ENCODE data around the gene LGI2.
"Not testable (repeated sequence)": the region's sequence is repeated elsewhere in the genome, so short reads cannot be mapped to it uniquely, and the experiment has no call there.

The LGI2 gene

GRCh38 chr4:25050370-25051078 is 19.8 kb upstream of the LGI2 start:
- no peak for DNase-seq

DNA sequence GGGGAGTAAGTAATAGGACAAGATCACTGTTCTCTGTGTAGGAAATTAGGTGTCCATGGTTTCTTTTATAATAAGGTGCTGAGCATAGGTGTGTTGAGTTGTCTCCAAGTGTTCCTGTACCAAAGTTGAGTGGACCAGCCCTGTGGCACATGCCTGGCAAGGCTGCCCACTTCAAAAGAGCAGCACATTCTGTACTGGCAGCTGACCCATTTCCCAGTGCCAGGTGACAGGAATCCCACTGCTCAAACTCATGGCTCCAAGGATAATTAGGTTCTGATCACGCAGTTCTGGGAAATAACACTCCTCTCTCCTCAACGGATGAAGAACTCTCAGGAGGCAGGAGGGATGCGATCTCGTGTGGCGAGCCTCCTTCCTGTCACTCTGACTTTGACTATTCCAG is 12.8 kb upstream of the LGI2 start:
- DNase-seq, result no peak

DNA sequence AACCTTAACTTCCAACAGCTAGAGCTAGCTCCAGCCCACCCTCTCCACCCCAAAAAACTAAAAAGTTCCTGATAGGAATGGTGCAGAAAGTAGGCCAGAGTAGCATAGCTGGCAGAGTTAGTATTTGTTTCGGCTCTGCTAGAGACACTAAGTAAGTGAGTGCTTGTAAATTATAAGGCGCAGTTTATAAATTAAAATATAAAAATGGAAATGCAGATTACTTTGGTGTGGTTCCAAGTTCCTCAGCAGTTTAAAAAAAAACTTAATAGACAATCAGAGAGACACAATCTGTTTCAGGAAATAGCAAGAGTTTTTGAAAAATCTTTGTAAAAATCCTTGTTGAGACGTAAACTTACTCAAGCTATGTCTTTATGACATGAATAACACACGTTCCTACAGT is 2.8 kb upstream of the LGI2 start:
- DNase-seq, result no peak

GRCh38 chr4:25032126-25032525 is 1.4 kb upstream of the LGI2 start:
- no peak for DNase-seq

GRCh38 chr4:25031077-25031621 is 403 bp upstream of the LGI2 start:
- peak; percentile 4 for DNase-seq

DNA sequence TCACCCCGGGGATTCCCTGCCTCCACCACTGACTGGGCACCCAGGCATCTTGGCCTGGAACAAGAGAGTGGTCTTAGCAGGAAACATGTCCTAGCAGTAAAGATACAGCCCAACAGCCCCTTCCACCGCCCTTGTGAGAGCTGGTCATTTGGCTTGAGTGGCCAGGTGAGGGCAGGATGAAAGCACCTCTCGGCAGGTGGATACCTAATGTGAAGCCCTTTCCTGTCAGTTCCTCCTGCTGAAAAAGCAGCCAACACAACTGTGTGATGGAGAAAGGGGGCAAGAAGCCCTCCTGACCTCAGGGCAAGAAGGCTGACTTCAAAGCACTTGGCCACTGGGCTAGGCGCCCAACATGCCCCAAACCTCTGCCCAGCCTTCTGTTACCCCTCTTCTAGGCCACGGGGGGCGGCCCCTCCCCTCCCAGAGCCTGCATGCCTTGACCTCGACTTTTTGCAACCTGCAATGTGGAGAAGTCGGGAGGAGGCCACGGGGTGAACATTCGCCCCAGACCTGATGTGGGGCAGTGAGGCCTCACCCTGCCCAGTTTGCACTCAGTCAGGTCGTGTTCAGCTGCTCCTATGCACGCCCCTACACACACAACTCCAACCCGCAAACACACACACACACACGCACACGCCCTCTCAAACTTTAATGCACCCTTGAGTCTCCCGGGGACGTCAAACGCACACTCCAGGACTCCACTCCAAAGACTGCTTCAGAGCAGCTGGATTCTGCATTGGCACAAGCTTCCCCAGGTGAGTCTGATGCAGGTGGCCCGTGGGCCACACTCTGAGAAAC is 1.1 kb downstream of the LGI2 start:
- no peak for DNase-seq

DNA sequence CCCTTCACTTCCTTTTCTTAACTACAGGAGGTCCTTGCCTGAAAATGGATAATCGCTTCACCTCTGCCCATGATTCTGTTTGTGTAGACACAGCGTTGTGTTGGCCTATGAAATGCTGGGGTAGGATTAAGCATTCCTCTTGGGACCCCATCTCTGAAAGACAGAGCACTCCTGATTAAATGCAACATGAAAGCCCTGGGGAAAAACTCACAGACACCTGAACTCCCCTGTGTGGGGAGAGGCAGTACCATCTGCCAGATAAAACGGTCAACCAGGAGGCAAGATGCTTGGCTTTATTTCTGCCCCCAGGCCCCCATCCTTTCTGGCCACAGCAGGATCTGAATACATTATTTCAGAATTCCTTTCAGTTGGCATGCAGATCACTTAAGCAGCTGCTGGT is 1.9 kb downstream of the LGI2 start:
- DNase-seq, result no peak

- no peak for DNase-seq
Measured at GRCh38 chr4:25022766-25023165, 8.0 kb downstream of the LGI2 start.

GRCh38 chr4:25021216-25021615 is 9.5 kb downstream of the LGI2 start:
- no peak for DNase-seq

GRCh38 chr4:25020236-25020635 is 10.5 kb downstream of the LGI2 start:
- DNase-seq, result no peak

- no peak for DNase-seq
Measured at GRCh38 chr4:25019501-25019900, 11.2 kb downstream of the LGI2 start.

GRCh38 chr4:25015012-25015411 is 15.7 kb downstream of the LGI2 start:
- no peak for DNase-seq

GRCh38 chr4:25014662-25014983 is 16.1 kb downstream of the LGI2 start:
- not testable (repeated sequence) for DNase-seq

DNA sequence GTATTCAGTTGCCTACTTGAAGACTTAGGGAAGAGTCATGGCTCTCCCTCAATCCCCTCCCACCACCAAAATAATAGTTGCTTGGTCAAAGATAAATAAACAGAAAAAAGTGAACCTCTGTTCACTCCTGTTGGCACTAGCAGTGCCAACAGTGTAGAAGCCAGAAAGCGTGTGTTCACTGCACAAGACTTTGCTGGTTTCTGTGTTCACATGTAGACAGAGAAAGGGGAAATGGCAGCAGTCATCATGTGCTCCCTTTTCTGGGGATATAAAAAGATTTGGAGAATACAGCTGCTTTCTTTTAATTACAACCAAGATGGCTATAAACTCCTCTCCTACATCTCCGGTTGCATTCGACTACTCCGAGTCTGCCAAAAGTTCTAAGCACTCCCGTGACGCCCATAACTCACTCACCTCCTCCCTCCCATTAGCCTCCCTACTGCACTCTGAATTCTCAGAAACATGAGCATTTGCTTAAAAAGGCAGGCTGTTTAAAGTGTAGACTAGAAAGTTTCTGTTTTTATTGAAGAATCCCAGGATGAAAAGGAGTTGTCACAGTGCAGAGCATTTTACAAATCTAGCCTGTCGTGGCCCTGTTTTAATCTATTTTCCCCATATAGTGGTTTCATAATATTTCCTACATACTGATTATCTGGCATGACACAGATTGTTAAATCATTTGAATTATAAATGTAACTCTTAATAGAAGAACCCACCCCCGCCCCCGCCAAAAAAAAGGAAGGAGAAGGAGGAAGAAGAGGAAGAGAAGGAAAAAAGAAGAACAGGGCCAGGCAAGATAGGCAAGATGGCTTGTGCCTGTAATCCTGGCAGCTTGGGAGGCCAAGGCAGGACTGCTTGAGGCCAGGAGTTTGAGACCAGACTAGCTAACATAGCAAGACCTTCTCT is 16.7 kb downstream of the LGI2 start:
- no peak for DNase-seq

- DNase-seq, result no peak
Measured at GRCh38 chr4:25012655-25013054, 18.1 kb downstream of the LGI2 start.

DNA sequence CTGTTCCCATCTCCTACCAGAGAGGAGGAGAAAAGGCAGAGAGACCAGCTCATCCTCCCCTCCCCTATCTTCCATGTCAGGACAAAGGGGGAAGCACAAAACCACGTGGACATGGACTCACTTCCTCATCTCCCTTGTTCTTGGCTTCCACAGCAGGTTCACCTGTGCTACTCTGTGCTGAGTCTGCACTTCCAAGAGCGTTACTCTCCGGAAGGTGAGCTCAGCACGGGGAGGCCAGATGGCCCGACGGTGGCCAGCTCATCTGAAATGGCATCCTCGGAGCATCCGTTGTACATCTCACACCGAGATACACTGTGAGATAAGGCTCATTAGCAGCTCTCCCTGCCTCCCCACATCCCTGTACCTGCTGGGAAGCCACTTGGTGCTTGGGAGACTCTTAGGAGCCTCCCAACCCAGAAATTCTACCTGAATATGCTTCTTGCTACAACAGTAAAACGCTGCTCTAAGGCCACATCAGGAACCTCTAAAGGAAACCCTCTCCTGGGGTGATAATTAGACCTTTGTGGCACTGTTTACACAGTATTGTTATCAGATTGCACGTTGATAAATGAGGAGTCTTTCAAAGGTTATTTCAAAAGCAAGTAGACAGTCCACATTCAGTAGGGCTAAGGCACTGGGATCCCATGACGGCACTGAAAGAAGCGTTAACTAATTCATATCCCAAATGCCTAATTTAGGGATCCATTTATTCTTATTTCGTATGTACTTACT is 19.4 kb downstream of the LGI2 start:
- peak; percentile 61 for DNase-seq

- DNase-seq, result no peak
Measured at GRCh38 chr4:25007598-25007997, 23.1 kb downstream of the LGI2 start.

- no peak for DNase-seq
Measured at GRCh38 chr4:25002681-25003080, 28.1 kb downstream of the LGI2 start.

DNA sequence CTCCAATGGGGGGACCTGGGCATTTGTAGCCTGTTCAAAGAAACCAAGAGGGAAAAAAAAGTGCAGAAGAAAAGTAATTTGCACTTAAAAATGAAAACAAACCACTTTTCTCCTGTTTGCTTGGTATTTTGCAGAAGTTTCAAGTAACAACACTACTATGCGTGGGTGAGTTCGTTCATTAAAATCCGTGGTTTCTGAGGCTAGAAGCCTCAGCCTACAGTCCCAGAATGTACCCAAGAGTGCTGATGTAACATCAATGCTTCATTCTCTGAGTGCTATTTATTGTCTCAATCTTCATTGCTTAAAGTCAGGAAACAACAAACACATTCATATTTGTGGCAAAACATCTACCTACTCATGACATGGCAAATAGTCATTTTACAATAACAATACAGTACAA is 29.2 kb downstream of the LGI2 start:
- no peak for DNase-seq

GRCh38 chr4:25000639-25001038 is 30.1 kb downstream of the LGI2 start:
- no peak for DNase-seq

GRCh38 chr4:24999392-25000089 is 31.2 kb downstream of the LGI2 start:
- DNase-seq, result no peak

DNA sequence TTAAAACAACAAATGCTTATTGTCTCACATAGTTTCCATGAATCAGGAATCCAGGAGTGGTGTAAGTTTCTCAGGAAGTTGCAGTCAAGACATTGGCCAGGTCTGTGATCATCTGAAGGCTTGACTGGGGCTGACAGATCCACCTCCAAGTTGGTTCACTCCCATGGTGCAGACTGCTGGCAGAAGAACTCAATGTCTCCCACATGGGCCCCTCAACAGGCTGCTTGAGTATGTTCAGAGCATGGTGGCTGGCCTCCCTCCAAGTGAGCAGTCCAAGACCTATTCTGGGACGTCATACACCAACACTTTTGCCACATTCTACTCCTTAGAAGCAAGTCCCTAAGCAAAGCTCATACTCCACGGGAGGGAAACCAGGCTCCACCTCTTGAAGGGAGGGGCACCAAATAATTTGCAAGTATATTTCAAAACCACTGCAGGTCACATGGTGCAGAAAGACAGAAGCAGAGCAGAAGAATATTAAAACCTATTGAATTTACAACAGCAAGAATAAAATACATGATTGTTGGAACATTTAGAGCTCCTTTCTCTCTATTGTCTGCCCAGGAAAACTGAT is 35.3 kb downstream of the LGI2 start:
- no peak for DNase-seq
